ENCODE results near the gene LRRC56. TPM values are rescaled to one million over a fixed set of nuclear protein-coding genes. Genes with fewer than 3 reads are reported as not detected.

The LRRC56 gene
- total RNA-seq, 1 experiment from 2014 or later = 3.4 TPM

DNA sequence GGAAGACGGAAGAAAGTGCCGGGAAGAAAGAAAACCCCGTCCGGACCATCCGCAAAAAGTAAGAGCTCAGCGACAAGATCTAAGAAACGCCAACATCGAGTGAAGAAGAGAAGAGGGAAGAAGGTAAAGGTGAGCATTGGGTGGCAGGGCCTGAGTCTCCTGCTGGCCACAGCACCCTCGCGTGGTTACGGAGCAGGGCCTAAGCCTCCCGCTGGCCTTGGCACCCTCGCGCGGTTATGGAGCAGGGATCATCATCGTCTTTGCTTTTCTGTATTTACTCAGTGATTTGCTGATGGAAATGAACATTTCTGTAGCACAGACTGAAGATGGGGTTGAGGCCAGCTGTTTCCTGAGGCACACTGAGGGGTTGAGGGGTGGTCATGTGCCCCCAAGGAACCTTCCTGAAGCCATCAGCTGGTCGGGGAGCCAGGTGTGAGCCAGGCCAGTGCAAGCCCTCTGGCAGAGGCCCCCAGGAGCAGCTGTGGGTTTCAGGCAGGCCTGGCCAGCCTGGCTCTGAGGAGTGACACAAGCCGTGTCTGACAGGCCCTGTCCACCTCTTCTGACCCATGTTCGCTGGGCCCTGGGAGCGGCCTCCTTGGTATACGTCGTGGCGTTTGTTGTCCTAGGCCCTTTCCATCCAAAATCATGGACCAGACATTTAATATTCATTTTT, 64.4 kb downstream of the LRRC56 start:
- Mint-ChIP-seq H3K36me3 (ENCODE audit: insufficient read depth in 1 of 3, low read depth in 3 of 3) (peaks cover 39 to 71% (median 71%) of the 10 kb centered on the region in 3 experiments; a peak in 6 of 7 replicates), H3K4me3 (no peak overlapping the region), H3K9me3 (no peaks in the 10 kb centered on the region; a peak in 1 of 5 replicates), H3K27me3 (ENCODE audit: low read depth) (0 out of 2 replicates have a peak, but pooled peaks cover 2% of the 10 kb centered on the region), H3K4me1 (no peaks in the 10 kb centered on the region), H3K27ac (peak overlapping the region in 1 of 3 experiments; percentile 45; a peak in 2 of 7 replicates)
- H3K14ac ChIP-seq (ENCODE audit: insufficient read depth, low read length) = no peak overlapping the region
- H3K23me2 ChIP-seq (ENCODE audit: insufficient read length, low read depth, low read length, poor library complexity, severe bottlenecking) = no peaks in the 10 kb centered on the region
- H3K27me3 ChIP-seq (ENCODE audit: insufficient read depth, low read length) = no peaks in the 10 kb centered on the region
- H2BK120ac ChIP-seq (ENCODE audit: low read depth, low read length, poor library complexity, severe bottlenecking) = no peak overlapping the region
- no peak overlapping the region for H2BK20ac ChIP-seq (ENCODE audit: low read depth, low read length, poor library complexity, severe bottlenecking)
- no peaks in the 10 kb centered on the region for H3K4me1 ChIP-seq (ENCODE audit: insufficient read depth, low read length)
- no peak overlapping the region for H2AK5ac ChIP-seq (ENCODE audit: insufficient read length, low read length)
- no peak overlapping the region for H3K4ac ChIP-seq (ENCODE audit: low read depth, low read length)
- H3K4me2 ChIP-seq (ENCODE audit: insufficient read depth, insufficient read length, low read length) = no peak overlapping the region
- no peak overlapping the region for H4K8ac ChIP-seq (replicated peaks; ENCODE audit: insufficient read length, low read depth, low read length)
- no peak overlapping the region for H3K18ac ChIP-seq (ENCODE audit: insufficient read length, low read depth, low read length)
- H2AFZ ChIP-seq (ENCODE audit: low read length) = no peak overlapping the region
- H4K5ac ChIP-seq (ENCODE audit: insufficient read length, low read depth, low read length) = no peak overlapping the region
- no peak overlapping the region for H3K56ac ChIP-seq (ENCODE audit: insufficient read length, low read depth, low read length)
- H2BK15ac ChIP-seq (ENCODE audit: low read depth, low read length) = no peak overlapping the region
- no peaks in the 10 kb centered on the region for H3K79me2 ChIP-seq (ENCODE audit: insufficient read depth, low read length)
- no peak overlapping the region for H3K23ac ChIP-seq (ENCODE audit: insufficient read length, low read depth, low read length)
- TF ChIP-seq, protein P1, sequence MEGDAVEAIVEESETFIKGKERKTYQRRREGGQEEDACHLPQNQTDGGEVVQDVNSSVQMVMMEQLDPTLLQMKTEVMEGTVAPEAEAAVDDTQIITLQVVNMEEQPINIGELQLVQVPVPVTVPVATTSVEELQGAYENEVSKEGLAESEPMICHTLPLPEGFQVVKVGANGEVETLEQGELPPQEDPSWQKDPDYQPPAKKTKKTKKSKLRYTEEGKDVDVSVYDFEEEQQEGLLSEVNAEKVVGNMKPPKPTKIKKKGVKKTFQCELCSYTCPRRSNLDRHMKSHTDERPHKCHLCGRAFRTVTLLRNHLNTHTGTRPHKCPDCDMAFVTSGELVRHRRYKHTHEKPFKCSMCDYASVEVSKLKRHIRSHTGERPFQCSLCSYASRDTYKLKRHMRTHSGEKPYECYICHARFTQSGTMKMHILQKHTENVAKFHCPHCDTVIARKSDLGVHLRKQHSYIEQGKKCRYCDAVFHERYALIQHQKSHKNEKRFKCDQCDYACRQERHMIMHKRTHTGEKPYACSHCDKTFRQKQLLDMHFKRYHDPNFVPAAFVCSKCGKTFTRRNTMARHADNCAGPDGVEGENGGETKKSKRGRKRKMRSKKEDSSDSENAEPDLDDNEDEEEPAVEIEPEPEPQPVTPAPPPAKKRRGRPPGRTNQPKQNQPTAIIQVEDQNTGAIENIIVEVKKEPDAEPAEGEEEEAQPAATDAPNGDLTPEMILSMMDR (conservative IDR thresholded peaks at IDR 0.05) = no peak
- no peak overlapping the region for H3K9ac ChIP-seq (ENCODE audit: extremely low read depth, insufficient read length, low read length)
- H3T11ph ChIP-seq (ENCODE audit: low read length) = no peak overlapping the region
- H3K79me1 ChIP-seq (ENCODE audit: insufficient read depth, low read depth, low read length, poor library complexity, severe bottlenecking) = no peaks in the 10 kb centered on the region
- no peak overlapping the region for H2BK5ac ChIP-seq (ENCODE audit: insufficient read length, low read length)
- no CpG with 5 or more reads among the region's 23 CpGs for WGBS (ENCODE audit: extremely low coverage, insufficient read length, low lambda C conversion rate)
- no peaks in the 10 kb centered on the region for H3K9me3 ChIP-seq (ENCODE audit: control insufficient read depth, low read depth, low read length)
- no peak overlapping the region for H2BK12ac ChIP-seq (ENCODE audit: insufficient read length, low read depth, low read length)
- peaks cover 3% of the 10 kb centered on the region for H4K20me1 ChIP-seq (ENCODE audit: control insufficient read depth, insufficient read depth, insufficient read length)
- no peak for DNase-seq
- H4K91ac ChIP-seq (ENCODE audit: insufficient read length, low read depth, low read length) = no peak overlapping the region
- H3K27ac ChIP-seq (ENCODE audit: insufficient read length, low read depth, low read length) = no peak overlapping the region
